ENCODE measurements around the gene CASTOR1.

The CASTOR1 gene

DNA sequence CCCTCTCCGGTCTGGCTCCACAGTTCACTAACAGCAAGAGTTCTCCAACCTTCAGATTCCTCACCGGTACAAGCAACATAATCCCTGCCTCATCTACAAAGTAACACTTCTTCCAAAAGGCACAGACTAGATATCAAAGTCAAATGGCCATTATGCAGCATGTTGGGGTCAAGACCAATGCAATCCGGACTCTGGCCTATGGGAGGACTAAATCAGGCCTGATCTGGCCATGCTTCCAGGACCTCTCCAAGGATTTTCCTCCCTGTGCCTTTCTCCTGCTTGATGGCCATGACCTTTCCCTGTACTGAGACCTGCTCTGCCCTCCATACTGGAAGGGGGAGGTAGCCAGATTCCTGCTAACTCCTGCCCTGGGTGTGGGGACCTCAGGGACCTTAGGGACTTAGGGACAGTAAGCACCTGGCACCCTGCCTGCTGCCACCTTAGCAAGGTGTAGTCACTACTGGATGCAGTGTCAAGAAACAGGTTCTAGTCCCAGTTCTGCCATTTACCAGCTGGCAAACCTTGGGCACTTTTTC is 30.8 kb upstream of the CASTOR1 start:
- no peak for DNase-seq

DNA sequence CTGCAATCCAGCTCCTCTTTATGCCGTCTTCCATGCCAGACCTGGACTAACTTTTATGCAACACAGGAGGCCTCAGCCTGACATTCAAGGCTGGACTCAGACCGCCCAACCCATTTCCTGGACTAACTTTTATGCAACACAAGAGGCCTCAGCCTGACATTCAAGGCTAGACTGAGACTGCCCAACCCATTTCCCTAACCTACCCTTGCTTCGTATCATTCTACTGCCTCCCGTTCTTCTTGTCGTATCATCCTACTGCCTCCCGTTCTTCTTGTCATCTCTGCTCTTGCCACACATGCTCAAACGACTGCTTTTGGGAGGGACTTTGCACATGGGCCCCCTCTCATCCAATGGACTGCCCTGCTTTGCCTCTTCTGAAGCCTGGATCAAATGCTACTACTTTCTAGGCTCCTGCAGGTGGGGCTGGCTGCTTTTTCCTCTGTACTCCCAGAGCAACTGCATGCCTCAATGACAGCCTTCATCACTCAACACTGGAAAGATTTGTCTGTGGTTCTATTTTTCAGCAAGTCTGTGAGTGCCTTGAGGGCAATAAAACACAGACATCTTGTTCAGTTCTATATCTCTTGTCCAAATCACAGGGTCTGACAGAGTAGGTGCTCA is 29.6 kb upstream of the CASTOR1 start:
- DNase-seq = no peak

DNA sequence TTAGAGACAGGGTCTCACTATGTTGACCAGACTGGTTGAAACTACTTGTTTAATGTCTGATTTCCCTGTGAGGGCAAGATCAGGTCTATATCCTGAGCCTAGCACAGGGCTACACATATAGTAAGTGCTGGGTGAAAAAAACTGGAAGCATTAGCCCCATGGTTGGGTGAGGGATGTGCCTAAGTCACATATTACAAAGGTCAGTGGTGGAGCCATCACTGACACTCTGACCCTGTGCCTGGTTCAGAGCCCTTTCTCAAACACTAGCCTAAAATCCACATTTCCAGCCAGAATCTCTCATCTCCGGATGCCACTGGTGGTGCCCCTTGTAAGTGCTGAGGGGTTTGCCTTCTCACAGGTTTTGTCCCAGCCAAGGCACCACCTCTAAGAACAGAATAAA is 28.5 kb upstream of the CASTOR1 start:
- DNase-seq = no peak

DNA sequence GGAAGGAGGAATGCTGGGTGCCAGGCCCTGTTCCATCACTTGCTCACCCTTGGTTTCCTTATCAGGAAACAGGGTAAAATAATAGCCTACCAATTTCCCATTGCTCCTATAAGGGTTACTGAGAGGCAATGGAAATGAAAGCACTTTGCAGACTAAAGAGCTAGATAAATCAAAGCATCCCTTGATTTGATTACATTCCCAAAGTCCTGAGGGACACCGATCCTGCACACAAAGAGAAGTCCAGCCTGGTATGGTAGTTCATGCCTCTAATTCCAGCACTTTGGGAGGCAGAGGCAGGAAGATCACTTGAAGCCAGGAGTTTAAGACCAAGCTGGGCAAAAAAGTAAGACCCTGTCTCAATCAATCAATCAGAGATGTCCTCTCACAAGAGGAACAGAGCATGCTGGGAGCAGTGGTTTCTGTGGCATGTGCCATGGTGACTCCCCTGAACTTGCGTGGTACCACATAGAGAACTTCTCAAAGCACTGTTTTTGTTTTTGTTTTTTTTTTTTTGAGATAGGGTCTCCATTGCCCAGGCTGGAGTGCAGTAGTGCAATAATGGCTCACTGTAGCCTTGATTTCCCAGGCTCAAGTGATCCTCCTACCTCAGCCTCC is 26.8 kb upstream of the CASTOR1 start:
- no peak for DNase-seq

DNA sequence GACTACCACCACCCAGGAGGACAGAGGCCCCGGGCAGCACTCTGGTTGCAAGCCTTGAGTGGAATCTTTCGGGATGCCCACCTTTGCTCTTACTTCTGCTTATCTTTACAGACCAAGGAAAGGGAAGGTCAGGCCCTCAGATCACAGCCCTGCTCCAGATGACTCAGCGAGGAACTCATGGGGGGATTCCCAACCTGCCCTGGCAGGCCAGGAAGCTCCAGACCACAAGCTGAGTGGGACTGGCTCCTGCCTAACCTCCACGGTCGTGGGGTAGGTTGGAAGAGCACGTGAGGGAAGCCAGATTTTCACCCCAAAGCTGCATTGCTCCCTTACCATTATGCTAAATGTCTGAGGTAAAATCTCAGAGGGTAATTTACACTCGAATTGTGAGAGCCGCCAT is 25.6 kb upstream of the CASTOR1 start:
- no peak for DNase-seq

DNA sequence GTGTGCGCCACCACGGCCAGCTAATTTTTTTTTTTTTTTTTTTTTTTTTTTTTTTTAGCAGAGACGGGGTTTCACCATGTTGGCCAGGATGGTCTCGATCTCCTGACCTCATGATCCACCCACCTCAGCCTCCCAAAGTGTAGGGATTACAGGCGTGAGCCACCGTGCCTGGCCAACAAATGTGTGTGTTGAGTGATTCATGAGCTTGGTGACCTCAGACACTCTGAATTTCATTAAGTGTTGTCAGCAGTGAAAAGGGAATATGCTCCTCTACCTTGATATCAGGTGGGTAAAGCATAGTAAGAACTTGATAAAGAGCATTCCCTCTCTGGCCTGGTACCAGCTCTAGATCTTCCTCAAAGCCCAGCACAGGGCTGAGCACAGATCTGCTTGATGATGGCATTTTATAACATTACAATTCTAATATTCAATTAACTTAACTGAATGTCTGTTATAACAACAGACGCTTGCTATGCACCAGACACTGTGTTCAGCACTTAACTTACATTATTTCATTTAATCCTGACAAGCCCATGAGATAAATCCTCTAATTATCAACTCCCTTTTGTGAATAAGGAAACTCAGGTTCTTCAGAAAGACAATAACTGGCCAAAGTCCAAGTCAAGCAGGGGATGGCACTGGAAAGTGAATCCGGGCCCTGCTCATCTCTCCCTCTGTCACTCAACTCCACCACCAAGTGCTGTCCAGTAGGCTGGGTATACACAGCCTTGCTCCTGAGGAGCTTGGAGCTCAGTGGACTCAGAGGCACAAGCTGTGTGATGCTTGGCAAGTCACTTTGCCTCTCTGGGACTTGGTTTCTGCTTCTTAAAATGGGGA is 24.4 kb upstream of the CASTOR1 start:
- no peak for DNase-seq

DNA sequence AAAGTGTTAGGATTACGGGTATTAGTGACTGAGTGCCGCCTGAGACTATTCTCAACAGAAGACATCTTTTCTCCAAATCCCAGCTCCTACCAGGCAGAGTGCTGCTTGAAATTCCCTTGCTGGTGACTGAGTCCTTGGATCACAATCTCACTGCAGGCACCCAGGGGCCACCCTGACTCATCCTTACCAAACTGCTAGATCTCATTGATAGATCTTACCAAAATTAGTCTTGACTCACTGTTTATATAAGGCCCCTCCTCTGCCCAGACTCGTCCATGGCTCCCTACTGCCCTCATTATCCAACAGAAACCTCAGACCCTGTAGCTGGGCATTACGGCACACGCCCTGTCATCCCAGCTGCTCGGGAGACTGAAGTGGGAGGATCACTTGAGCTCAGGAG is 22.7 kb upstream of the CASTOR1 start:
- no peak for DNase-seq

DNA sequence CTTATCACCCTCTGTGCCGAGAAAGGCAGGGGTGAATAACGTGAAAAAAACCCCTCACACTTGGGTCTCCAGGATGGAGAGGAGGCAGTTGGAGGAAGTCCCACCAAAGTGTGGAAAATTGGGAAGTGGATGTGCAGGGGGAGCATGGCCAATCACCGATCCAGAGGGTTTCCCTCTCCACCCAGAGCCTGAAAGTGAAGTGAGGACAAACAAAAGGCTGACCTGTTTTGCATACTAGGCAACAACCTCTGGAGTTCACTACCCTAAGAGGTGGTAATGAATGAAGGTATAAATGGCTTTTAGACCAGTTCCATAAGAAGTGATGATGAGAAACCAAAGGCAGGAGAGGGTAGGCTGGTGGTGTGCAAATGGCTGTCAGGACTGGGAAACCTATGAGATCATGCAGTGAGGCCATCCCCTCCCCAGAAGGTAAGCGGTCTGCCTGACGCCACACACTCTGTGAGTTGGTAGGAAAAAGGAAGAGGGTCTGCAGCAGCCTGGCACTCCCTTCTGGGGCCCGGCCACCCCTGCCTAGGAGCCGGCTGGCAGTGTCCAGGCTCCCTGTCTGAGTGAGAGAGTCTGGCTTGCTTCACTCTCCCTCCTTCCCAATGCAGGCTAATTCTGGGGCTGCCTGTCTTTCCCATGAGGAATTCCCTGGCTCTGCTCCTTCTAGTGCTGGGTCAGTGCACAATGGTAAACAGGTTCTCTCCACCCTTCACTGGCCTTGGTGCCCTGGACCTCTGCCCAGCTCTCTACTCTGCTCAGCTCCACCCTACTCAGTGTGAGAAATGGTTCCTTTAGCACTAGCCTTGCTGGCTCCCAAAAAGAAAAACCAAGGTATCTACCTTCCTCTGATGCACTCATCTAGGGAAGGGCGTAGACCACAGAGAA is 21.8 kb upstream of the CASTOR1 start:
- DNase-seq = peak in 20 of 51 donors; percentile 17 to 73 (median 36)

DNA sequence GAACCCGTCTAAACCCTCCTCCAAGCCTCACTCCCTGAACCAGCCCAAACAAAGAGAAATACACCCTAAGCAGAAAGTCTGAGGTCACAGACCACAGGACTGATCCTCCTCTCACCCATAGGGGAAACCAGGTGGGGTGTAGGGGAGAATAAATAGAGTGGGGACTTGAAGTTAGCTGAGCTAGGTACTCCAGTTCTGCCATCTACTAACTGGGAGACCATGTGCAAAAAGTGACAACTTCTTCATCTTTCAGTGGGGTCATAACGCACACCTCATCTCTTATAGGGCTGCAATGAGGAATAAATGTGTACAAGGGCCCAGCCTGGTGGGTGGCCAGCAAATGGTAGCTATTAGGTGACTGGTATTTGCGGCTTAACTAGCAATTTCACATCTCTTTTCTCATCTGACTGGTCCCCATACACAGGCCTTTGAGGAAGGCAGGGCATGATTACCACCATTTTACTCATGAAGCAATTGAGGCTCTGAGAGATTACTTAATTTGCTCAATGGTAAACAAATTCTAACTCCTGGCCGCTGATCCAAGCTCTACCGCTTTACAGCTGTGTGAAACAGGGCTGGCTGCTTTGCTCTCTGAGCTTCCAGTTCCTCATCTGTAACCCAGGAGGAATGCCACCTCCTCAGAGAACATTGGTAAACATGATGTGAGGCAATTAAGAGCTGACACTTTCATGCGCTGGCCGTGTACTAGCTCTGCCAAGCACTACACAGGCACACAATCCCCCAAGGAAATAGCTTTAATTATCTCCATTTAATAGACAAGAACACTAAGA is 20.8 kb upstream of the CASTOR1 start:
- DNase-seq = peak in 6 of 51 donors; percentile 11 to 25 (median 22)

DNA sequence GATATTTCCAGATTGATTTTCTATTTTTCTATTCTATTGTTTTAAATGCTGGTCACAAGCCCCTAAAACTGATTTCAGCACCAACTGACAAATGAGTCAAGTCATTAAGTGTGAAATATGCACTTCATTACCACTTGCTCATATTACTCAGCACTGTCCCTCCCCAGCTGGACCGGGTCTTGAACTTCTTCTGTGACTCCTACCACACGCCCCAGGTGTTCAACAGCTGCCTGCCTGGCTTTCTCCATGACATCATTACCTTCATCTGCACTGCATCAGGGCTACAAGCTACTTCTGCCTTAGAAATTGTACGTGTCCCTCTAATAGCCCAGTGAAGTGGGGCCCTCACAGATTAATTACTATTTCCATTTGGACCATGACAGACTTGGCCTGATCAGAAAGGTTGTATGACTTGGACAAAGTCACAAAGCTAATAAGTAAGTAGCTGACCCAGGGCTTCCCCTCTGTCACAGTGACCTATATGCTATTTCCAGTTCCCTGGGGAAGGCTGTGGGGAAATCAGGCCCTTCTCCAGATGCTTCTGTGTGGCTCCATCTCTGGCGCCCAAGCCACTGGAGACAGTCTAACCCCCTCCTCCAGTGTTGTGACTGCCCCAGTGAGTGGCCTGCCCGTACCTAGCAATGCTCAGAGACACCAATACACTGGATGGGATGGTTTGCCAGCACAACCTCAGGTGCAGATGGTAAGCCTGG is 19.4 kb upstream of the CASTOR1 start:
- DNase-seq = no peak

DNA sequence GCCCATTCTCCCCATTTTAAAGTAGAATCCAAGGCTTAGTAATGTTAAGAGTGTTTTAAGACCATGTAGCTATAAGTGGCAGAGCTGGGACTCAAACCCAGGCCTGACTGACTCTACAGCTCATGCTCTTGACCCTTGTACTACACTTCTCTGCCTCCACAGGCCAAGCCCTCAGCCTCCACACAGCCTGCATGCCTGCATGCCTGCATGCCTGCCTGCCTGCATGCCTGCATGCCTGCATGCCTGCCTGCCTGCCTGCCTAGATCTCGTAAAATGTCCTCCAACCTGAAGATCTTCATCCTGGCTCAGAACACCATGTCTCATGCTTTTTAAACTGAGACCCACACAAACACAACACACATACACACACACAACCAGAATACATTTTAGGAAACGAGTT is 18.8 kb upstream of the CASTOR1 start:
- DNase-seq = no peak

DNA sequence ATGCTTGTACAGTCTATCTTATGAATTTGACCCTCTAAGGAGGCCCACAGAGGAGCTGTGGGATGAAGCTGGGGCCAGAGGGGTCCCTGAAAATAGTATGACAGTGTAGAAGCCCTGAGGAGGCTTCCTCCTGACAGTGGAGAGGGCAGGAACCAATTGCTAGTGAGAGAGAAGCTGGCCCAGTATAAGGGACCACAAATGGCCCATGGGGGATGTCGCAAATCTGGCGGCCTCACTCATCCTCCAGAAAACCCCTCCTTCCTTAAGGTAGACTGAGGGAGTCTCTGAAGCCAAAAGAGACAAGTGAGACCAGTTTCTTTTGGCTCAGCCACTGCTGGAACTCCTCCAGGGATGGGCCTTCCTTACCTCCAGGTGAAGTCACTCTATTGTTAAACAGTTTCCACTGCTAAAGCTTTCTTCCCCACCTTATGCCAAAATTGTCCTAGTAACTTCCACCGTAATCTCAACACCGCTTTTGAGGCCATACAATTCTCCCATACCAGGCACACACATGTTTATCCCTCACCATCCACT is 17.8 kb upstream of the CASTOR1 start:
- no peak for DNase-seq

DNA sequence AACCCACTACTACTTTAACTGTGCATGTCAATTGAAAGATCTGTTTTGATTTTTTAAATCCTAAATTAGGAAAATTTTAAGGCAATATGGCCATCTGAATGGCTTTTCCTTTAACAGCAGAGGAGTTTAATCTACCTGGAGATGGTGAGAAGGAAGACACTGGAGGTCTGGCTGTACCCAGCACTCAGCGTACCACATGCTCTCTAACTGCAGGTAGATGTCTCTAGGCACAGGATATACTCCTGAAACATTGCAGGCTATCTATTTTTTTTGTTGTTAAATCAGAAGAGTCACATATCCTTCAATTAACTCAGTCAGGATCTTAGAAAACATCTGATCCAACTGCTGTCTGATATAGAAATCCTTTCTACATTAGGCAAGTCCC is 17.3 kb upstream of the CASTOR1 start:
- DNase-seq = peak in 1 of 51 donors; percentile 10

DNA sequence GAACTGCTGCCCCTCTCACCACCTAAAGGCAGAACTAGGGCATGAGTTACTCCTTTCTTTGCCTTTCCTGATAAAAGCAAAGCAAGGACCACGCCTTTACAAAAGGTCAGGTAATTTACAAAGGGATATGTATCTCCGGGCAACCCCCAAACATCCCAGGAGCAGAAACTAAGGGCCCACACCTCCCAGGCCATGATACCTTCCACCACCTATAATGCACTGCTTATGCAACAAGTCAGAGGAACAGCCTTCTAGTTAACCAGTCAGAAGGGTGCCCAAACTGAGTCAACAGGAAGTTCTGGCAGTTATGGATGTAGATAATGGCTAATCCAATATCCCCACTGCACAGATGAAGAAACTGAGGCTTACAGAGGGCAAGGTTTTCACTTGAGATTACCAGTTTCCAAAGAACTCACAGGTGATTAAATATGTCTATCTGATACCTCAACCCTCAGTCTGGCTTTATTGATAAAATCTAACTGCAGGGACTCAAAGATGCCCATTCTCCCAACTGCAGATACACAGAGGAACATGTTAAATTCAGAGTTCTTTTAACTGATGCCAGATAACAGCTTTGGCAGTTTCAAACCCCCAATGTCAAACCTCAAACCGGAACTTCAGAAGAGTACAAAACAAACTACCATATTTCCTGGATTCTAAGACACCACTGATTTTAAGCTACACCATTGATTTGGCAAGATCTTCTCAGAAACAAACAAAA is 16.8 kb upstream of the CASTOR1 start:
- DNase-seq = no peak

DNA sequence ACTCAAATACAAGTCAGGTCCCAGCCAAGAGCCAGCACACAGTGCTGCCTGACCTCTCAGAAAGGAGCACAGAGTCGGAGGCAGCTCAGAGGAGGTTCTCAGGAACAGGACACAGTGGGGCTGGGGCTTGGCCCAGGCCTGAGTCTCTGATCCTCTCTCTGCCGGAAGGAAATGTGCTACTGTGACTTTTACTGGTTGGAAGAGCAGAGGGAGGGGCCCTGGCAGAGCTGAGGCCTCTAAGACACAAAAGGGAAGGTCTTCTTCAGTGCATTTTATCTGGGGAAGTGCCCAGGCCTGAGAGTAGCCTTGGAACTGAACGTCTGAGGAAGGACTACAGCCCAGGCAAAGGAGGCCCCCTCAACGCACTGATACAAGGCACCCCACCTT is 16.2 kb upstream of the CASTOR1 start:
- DNase-seq = peak in 17 of 51 donors; percentile 7 to 44 (median 19)

DNA sequence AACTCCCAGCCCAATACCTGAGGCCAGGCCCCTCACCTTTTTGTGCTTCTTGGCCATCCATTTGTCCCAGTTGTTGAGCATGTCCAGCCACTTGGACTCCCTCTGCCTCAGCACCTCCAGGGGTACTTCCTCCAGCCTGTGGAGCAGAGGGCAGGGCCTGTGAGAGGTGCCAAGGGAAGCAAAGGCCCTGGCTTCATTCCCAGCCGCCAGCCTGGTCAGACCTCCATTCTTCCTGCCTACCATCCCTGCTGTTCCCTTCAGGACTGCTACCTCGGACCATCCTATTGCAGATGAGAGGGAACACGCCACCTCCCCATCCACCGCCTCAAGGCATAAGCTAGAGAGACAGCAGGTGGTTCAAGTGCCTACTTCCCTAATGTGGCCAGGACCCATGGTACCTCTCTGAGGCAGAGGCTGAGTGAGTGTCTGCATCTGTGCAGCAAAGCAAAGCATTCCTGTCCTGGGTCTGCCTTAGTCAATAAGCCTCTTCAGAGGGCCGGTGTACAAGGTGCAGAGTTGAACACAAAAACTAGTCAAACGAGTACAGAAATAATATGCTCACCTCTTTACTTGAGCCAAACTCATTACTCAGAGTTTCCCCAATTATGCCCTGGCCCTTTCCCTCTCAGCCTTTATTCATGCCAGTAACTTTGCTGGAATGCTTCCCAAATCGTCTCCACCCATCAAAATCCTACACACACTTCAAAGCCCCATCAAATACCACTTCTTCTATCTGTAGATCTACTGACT is 15.4 kb upstream of the CASTOR1 start:
- peak in 11 of 51 donors; percentile 14 to 37 (median 24) for DNase-seq

DNA sequence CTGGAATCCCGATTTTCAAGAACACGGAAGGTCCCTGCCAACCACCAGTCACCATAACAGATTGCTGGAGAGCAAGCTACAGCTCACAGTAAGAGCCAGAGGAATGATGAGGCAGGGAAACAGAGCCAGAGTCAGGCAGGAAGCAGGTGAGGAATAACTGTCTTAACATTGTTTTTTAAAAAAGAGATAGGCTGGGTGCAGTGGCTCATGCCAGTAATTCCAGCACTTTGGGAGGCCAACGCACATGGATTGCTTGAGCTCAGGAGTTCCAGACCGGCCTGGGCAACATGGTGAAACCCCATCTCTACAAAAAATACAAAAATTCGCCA is 13.5 kb upstream of the CASTOR1 start:
- no peak for DNase-seq
